ENCODE data around the gene HMOX2. TPM values are rescaled to one million over a fixed set of nuclear protein-coding genes. Genes with fewer than 3 reads are reported as not detected.

HMOX2 gene
- total and polyA plus RNA-seq, 2 of the 13 experiments (the other 11 are each of a cell fraction or from before 2014, with no cell fraction given) = 60.3 to 70.4 TPM

DNA sequence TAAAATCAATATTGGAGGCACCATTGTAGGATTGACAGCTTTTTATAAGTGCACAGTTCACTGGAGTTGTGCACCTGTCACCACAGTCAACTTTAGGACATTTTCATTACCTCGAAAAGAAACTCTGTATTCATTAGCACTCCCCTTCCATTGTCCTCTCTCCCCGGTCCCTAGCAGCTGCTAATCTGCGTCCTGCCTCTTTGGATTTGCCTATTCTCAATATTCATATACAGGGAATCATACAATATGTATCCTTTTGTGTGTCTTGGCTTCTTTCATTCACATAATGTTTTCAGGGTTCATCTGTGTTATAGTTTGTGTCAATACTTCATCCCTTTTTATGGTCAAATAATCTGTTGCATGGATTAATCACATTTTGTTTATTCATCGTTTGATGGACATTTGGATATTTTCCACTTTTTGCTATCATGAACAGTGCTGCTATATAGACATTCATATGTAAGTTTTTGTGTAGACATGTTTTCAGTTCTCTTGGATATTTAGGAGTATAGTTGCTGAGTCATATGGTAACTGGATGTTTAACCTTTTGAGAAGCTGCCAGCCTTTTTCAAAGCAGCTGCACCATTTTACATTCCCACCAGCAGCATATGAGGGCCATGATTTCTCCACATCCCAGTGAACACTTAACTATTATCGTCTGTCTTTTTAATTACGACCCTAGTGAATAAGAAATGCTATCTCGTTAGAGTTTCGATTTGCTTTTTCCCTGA is 40.7 kb upstream of the HMOX2 start (continued):
- TF ChIP-seq HNRNPUL1 (IDR thresholded peaks at IDR 0.05; ENCODE audit: low read depth, low read length) = no peak
- TF ChIP-seq, protein P1, sequence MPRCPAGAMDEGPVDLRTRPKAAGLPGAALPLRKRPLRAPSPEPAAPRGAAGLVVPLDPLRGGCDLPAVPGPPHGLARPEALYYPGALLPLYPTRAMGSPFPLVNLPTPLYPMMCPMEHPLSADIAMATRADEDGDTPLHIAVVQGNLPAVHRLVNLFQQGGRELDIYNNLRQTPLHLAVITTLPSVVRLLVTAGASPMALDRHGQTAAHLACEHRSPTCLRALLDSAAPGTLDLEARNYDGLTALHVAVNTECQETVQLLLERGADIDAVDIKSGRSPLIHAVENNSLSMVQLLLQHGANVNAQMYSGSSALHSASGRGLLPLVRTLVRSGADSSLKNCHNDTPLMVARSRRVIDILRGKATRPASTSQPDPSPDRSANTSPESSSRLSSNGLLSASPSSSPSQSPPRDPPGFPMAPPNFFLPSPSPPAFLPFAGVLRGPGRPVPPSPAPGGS (CRISPR knock-in tag; IDR thresholded peaks at IDR 0.05) = no peak

DNA sequence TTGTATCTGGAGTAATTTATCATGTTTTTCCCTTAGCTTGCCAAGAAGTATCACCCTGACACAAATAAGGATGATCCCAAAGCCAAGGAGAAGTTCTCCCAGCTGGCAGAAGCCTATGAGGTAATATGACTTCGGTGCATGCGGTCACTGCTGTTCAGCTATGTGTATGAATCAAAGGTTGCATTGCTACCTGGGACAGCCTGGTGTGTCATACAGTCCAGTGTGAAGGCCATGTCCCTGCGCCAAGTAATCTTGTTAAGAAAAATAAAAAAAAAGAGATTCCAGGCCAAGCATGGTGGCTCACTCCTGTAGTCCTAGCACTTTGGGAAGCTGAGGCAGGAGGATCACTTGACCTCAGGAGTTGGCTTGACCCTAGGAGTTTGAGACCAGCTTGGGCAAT is 38.8 kb upstream of the HMOX2 start:
- FAIRE-seq (no peak), DNase-seq (ENCODE audit: low spot score) (no peak), ATAC-seq (no peak)
- Histone ChIP-seq H3K36me3 (replicated peaks in 1 of 2; ENCODE audit: control insufficient read depth in 1 of 2, insufficient read depth in 2 of 2, low read length in 2 of 2) (peaks cover 29 to 72% of the 10 kb centered on the region in 2 experiments), H3K27ac (ENCODE audit: extremely low read length, insufficient read depth, low read length) (no peak overlapping the region), H3K79me2 (ENCODE audit: insufficient read depth, low read length) (no peaks in the 10 kb centered on the region), H3K4me1 (ENCODE audit: insufficient read depth, low read length) (no peaks in the 10 kb centered on the region), H3K27me3 (ENCODE audit: control insufficient read depth in 1 of 2, insufficient read depth in 2 of 2, low read length in 2 of 2) (no peaks in the 10 kb centered on the region), H3K9ac (ENCODE audit: insufficient read depth, low read depth, low read length) (no peak overlapping the region), H3K9me3 (ENCODE audit: low read length) (no peaks in the 10 kb centered on the region), H3K4me3 (replicated peaks in 1 of 3; ENCODE audit: insufficient read depth in 1 of 3, low read depth in 2 of 3, low read length in 3 of 3) (no peak overlapping the region), H2AFZ (ENCODE audit: low read length) (no peak overlapping the region), H3K4me2 (ENCODE audit: low read depth, low read length) (no peak overlapping the region), H4K20me1 (ENCODE audit: insufficient read depth, low read length) (no peaks in the 10 kb centered on the region)
- BruUV-seq (replicated peaks) = no TSS peak
- in situ Hi-C loops (cut with HindIII; ENCODE audit: extremely low pct_ligation_motif_present, low pct_unique_long_range_greater_than_20kb) (no loop called here), intact Hi-C loops (cut with micrococcal nuclease; ENCODE audit: unreplicated experiment) (no loop called here)
- POLR2A ChIA-PET = interaction anchor here (0.7 kb wide), 1 partner anchor 23 kb away, joined by 3 read pairs; no protein-coding TSS in a partner anchor
- CTCF ChIA-PET (ENCODE audit: low intra/inter-chr PET ratio, low total read pairs) = no interaction called here
- WGBS (ENCODE audit: low lambda C conversion rate) = 98% methylated on average over 3 of the region's 3 CpGs
- TF ChIP-seq, protein P2, sequence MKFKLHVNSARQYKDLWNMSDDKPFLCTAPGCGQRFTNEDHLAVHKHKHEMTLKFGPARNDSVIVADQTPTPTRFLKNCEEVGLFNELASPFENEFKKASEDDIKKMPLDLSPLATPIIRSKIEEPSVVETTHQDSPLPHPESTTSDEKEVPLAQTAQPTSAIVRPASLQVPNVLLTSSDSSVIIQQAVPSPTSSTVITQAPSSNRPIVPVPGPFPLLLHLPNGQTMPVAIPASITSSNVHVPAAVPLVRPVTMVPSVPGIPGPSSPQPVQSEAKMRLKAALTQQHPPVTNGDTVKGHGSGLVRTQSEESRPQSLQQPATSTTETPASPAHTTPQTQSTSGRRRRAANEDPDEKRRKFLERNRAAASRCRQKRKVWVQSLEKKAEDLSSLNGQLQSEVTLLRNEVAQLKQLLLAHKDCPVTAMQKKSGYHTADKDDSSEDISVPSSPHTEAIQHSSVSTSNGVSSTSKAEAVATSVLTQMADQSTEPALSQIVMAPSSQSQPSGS (CRISPR knock-in tag; IDR thresholded peaks at IDR 0.05) = no peak
- TF ChIP-seq CHD2 (IDR thresholded peaks at IDR 0.05; ENCODE audit: low read depth, low read length) (no peak), CCDC6 (CRISPR knock-in tag; IDR thresholded peaks at IDR 0.05) (no peak), ZNF644 (CRISPR knock-in tag; IDR thresholded peaks at IDR 0.05; ENCODE audit: low read depth) (no peak), ZNF501 (CRISPR knock-in tag; IDR thresholded peaks at IDR 0.05) (no peak), ZNF672 (CRISPR knock-in tag; IDR thresholded peaks at IDR 0.05) (no peak), SIX1 (CRISPR knock-in tag; IDR thresholded peaks at IDR 0.05; ENCODE audit: borderline replicate concordance) (no peak), PHF20 (CRISPR knock-in tag; IDR thresholded peaks at IDR 0.05) (no peak), NRL (CRISPR knock-in tag; IDR thresholded peaks at IDR 0.05; ENCODE audit: borderline replicate concordance) (no peak), ELF4 (CRISPR knock-in tag; IDR thresholded peaks at IDR 0.05; ENCODE audit: borderline replicate concordance) (no peak)
- TF ChIP-seq, protein P3, sequence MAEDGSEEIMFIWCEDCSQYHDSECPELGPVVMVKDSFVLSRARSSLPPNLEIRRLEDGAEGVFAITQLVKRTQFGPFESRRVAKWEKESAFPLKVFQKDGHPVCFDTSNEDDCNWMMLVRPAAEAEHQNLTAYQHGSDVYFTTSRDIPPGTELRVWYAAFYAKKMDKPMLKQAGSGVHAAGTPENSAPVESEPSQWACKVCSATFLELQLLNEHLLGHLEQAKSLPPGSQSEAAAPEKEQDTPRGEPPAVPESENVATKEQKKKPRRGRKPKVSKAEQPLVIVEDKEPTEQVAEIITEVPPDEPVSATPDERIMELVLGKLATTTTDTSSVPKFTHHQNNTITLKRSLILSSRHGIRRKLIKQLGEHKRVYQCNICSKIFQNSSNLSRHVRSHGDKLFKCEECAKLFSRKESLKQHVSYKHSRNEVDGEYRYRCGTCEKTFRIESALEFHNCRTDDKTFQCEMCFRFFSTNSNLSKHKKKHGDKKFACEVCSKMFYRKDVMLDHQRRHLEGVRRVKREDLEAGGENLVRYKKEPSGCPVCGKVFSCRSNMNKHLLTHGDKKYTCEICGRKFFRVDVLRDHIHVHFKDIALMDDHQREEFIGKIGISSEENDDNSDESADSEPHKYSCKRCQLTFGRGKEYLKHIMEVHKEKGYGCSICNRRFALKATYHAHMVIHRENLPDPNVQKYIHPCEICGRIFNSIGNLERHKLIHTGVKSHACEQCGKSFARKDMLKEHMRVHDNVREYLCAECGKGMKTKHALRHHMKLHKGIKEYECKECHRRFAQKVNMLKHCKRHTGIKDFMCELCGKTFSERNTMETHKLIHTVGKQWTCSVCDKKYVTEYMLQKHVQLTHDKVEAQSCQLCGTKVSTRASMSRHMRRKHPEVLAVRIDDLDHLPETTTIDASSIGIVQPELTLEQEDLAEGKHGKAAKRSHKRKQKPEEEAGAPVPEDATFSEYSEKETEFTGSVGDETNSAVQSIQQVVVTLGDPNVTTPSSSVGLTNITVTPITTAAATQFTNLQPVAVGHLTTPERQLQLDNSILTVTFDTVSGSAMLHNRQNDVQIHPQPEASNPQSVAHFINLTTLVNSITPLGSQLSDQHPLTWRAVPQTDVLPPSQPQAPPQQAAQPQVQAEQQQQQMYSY (CRISPR knock-in tag; IDR thresholded peaks at IDR 0.05) = no peak
